SH-SY5Y (cell line): ENCODE results near the gene ZIC5.

Experiments used
- GATA2 ChIP-seq: IDR thresholded peaks from 2 replicates; pipeline ENCODE4 v1.6.1; 2011; ENCODE audit warnings: mild to moderate bottlenecking, low read depth, low read length
- GATA3 ChIP-seq: IDR thresholded peaks from 2 replicates; pipeline ENCODE4 v1.6.1; 2011; ENCODE audit warnings: low read depth, mild to moderate bottlenecking, low read length, moderate library complexity

Gene ZIC5

DNA sequence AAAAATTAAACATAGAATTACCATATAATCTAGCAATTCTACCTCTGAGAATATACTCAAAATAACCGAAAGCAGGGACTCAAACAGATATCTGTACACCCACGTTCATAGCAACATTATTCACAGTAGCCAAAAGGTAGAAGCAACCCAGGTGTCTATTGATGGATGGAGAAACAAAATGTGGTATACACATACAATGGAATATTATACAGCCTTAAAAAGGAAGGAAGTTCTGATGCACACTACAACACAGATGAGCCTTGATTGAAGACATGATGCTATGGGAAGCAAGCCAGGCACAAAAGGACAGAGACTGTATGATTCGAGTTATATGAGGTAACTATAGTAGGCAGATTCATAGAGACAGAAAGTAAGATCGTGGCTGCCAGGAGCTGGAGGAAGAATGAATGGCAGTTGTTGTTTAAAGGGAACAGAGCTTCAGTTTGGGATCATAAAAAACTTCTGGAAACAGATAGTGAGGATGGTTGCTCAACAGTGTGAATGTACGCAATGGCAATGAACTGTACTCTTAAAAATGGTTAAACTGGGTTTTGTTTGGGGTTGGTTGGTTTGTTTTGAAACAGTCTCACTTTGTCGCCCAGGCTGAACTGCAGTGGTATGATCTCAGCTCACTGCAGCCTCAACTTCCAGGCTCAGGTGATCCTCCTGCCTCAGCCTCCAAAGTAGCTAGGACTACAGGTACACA lies 47.5 kb downstream of the ZIC5 start:
- no peak for TF ChIP-seq GATA2
- TF ChIP-seq GATA3, result no peak

DNA sequence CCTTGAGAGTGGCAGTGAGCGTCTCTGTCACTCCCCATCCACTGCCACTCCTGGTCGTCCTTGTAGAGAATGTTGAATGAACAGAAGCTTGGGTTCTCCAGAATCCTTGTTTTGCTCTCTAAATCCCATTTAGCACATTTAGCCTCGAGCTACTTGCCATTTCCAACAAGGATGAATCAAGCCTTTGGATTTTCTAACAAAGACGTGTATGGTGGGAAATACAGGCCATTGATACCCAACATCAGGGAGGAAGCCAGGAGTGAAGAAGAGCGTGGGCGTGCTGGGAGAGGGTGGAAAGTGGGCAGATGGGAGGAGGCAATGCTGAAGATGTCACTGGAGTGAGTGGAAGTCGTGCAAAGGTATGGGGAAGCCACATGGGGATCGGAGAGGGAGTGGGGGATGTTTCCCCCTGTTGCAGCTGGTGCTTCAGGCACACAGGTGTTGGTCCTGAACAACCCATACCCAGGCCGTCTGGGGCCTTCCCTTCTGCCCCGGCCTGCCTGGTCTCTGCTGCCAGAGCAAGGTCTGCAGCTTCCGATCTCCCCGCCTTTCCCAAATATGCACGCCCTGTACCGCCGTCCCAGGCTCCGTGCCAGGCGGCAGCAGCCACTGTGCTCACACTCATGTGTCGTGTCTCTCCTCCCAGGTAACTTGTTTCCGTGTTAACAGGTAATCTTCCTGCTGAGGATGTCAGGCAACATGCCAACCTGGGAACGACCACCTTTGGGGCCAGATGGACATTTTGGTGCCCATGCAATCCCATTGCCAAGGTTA lies 48.7 kb downstream of the ZIC5 start:
- no peak for TF ChIP-seq GATA3

DNA sequence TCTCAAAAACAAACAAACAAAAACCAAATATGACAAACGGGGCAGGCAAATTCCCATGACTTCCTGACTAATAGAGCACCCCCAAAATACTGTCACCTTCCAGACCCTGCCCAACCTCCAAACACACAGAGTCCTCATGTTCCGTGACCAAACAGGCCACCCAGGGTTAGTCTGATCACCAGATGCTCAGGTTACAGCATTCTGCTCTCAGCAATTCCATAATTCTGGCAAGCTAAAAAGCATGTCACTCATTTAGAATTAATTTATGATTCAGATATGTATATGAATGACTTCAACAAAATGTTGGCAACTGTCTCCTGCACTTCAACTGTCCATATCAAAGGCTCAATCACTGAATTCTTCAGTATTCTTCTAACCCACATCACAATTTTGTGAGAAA lies 52.4 kb downstream of the ZIC5 start:
- TF ChIP-seq GATA3, result no peak
- no peak for TF ChIP-seq GATA2

DNA sequence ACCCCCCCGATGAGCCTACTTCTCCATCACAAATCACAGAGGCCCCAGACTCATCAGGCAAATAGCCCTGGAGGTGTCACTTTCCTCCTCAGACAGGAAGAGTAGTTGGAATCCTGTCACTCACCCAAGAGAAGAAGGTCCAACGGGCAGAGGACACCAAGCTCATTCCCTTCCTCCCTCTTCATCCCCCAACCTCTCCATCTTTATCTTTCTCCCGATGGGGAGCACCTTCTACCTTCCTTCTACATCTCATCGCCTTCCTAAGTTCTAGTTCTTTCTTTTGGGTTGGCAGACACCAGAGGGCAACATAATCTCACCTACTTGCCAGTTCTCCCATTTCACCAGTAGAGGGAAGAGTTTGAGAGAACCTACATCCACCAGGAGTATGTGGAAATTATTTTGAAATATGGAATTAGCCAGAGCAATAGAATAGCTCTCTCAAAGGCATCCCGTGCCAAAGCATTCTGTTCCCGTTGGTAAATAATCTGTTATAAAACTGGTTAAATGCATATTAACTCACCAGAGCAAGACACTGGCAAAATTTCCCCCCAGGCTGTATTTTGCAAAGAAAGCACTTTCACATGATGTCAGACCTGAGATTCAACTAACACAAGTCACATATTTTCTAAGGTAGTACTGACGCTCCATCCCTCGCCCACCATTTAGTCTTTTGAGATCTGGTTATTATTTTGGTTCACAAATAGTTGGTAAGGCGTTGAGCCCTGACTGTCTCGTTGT lies 55.0 kb downstream of the ZIC5 start:
- no peak for TF ChIP-seq GATA3
- TF ChIP-seq GATA2, result no peak

DNA sequence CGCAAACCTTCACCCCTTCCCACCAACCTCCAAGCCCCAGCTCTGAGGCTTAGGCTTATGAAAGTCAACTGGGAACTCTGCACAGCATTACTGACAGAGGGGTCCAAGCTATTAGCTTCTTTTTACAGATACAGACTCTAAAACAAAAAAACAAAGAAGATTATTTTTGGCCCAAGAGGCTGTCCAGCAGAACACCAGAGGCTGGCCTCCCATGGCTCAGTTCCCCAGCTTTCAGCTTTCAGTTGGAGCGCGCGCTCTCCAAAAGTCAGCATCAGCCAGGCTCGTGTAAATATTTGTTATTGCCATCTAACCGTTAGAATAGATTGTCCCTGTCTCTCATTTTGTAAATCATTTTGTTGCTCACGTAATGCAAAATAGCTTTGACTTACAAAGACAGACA lies 58.4 kb downstream of the ZIC5 start:
- no peak for TF ChIP-seq GATA3
- no peak for TF ChIP-seq GATA2
